HEK293 (cell line): ENCODE measurements around the gene PEAR1.

Source experiments
- SP2 ChIP-seq: fragments of 450-650 bp; formaldehyde crosslinking; IDR thresholded peaks from 2 replicates; pipeline ENCODE4 v1.5.1; 2016; ENCODE audit warnings: missing biosample characterization, missing genetic modification characterization
- ZIC2 ChIP-seq: fragments of 450-650 bp; formaldehyde crosslinking; IDR thresholded peaks from 2 replicates; pipeline ENCODE4 v1.5.1; 2016; ENCODE audit warnings: missing biosample characterization, missing genetic modification characterization
- ZNF621 ChIP-seq: fragments of 450-650 bp; formaldehyde crosslinking; IDR thresholded peaks from 2 replicates; pipeline ENCODE4 v1.5.1; 2017; ENCODE audit warnings: missing biosample characterization, missing genetic modification characterization
- TF ChIP-seq, protein P1 (sequence below): fragments of 450-650 bp; formaldehyde crosslinking; IDR thresholded peaks from 2 replicates; pipeline ENCODE4 v1.5.1; 2016; ENCODE audit warnings: missing biosample characterization, missing genetic modification characterization, low read depth
- TF ChIP-seq, protein P2 (sequence below): fragments of 450-650 bp; formaldehyde crosslinking; IDR thresholded peaks from 2 replicates; pipeline ENCODE4 v1.5.1; 2016; ENCODE audit warnings: missing biosample characterization, missing genetic modification characterization
- TF ChIP-seq, protein P3 (sequence below): IDR thresholded peaks from 2 replicates; pipeline ENCODE4 v1.6.1; 2011; ENCODE audit warnings: mild to moderate bottlenecking, low read depth, low read length, borderline replicate concordance

DNA sequence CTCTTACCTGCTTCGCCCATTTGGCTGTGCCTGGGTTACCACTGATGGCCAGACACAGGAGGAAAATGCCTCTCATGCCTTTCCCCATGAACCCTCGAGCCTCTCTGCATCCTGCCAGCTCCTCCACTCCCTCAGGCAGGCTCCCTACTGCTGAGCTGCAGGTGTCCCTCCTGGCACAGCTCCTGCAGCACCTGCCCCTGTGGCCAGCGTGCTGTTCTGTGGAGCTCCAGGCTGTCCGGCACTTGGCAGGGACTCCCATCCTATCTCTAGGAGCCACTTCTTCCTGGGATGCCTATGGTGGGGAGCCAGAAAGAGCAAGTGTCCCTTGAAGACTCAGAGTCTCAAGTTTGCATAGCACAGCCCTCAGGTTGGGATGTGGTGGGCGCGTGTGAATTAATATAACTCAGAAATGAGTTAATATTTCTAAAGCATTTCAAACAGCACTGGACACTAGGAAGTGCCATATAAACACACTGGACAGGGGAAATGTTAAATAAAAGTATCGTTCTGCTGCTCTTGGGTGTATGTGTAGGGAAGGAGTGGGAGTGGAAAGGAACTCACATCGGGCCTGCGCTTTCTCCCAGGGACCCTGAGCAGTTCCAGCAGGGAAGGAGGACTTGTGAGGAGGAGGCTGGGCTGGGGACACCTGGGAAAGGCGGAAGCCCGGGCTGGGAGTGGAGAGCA lies 29.6 kb downstream of the PEAR1 start:
- TF ChIP-seq ZIC2 (tag by site-specific recombination) = peak; percentile 100
- TF ChIP-seq, protein P1, sequence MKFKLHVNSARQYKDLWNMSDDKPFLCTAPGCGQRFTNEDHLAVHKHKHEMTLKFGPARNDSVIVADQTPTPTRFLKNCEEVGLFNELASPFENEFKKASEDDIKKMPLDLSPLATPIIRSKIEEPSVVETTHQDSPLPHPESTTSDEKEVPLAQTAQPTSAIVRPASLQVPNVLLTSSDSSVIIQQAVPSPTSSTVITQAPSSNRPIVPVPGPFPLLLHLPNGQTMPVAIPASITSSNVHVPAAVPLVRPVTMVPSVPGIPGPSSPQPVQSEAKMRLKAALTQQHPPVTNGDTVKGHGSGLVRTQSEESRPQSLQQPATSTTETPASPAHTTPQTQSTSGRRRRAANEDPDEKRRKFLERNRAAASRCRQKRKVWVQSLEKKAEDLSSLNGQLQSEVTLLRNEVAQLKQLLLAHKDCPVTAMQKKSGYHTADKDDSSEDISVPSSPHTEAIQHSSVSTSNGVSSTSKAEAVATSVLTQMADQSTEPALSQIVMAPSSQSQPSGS (tag by site-specific recombination) = no peak
- TF ChIP-seq, protein P2, sequence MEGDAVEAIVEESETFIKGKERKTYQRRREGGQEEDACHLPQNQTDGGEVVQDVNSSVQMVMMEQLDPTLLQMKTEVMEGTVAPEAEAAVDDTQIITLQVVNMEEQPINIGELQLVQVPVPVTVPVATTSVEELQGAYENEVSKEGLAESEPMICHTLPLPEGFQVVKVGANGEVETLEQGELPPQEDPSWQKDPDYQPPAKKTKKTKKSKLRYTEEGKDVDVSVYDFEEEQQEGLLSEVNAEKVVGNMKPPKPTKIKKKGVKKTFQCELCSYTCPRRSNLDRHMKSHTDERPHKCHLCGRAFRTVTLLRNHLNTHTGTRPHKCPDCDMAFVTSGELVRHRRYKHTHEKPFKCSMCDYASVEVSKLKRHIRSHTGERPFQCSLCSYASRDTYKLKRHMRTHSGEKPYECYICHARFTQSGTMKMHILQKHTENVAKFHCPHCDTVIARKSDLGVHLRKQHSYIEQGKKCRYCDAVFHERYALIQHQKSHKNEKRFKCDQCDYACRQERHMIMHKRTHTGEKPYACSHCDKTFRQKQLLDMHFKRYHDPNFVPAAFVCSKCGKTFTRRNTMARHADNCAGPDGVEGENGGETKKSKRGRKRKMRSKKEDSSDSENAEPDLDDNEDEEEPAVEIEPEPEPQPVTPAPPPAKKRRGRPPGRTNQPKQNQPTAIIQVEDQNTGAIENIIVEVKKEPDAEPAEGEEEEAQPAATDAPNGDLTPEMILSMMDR (tag by site-specific recombination) = no peak
- TF ChIP-seq, protein P3, sequence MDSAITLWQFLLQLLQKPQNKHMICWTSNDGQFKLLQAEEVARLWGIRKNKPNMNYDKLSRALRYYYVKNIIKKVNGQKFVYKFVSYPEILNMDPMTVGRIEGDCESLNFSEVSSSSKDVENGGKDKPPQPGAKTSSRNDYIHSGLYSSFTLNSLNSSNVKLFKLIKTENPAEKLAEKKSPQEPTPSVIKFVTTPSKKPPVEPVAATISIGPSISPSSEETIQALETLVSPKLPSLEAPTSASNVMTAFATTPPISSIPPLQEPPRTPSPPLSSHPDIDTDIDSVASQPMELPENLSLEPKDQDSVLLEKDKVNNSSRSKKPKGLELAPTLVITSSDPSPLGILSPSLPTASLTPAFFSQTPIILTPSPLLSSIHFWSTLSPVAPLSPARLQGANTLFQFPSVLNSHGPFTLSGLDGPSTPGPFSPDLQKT = no peak
- TF ChIP-seq SP2 (tag by site-specific recombination) = no peak
- no peak for TF ChIP-seq ZNF621
